GM19438 (cell line): ENCODE results near the gene IL31RA.

Source experiments
- ATAC-seq: cut with Tn5 transposase; IDR thresholded peaks from one replicate; pipeline ENCODE4 v1.9.1; 2021; ENCODE audit warnings: low read depth; ENCODE audit not compliant: unreplicated experiment

Gene IL31RA

DNA sequence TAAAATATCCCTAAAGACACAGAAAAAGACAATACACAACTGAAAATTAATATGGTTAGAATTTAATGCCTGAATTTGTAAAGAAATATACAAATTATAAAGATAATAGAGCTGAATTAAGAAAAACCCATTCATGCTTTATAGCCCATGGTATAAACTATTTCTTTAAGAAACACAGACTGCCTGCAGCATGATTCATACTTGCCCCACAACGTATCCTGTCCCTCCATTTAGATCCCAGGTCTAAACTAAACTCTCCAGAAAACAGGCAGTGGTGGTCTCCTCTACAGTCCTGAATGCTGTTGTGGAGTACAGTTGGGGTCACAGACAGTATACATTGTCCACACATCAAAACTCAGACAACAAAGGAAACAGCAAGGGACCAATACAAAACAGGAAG lies 118.8 kb downstream of the IL31RA start:
- ATAC-seq, result no peak
